SK-N-MC (cell line): ENCODE data around the gene PRXL2A.
"Not testable (repeated sequence)": the region's sequence is repeated elsewhere in the genome, so short reads cannot be mapped to it uniquely, and the experiment has no call there.

Source experiments
- DNase-seq: peaks from one replicate; pipeline ENCODE4 v3.0.0-alpha.2; 2011; ENCODE audit warnings: low read depth, low spot score
- H3K27ac ChIP-seq: fragments of 200-600 bp; sonication (generic); 2 replicates; pipeline ENCODE4 v1.5.1; 2016; ENCODE audit warnings: mixed run types
- H3K36me3 ChIP-seq: fragments of 200-600 bp; sonication (generic); 2 replicates; pipeline ENCODE4 v1.6.1; 2017; ENCODE audit warnings: antibody characterized with exemption, low read length, mixed read lengths; ENCODE audit not compliant: insufficient read depth
- H3K4me3 ChIP-seq: fragments of 200-600 bp; sonication (generic); 2 replicates; pipeline ENCODE4 v1.5.1; 2016
- H3K9ac ChIP-seq: fragments of 200-600 bp; sonication (generic); 2 replicates; pipeline ENCODE4 v1.8.0; 2017; ENCODE audit warnings: mixed run types, mixed read lengths; ENCODE audit not compliant: insufficient read length
- H3K9me3 ChIP-seq: fragments of 200-600 bp; sonication (generic); 2 replicates; pipeline ENCODE4 v1.6.1; 2017; ENCODE audit warnings: low read depth, mild to moderate bottlenecking, antibody characterized with exemption, low read length, moderate library complexity, mixed read lengths
- EZH2 ChIP-seq: fragments of 200-600 bp; sonication (generic); IDR thresholded peaks from one replicate; pipeline ENCODE4 v1.6.1; 2017; ENCODE audit warnings: antibody characterized with exemption
- FOXP2 ChIP-seq: optimal IDR thresholded peaks from 2 replicates; pipeline ENCODE3; 2011; ENCODE audit warnings: mild to moderate bottlenecking, moderate library complexity; ENCODE audit not compliant: insufficient read depth; ENCODE audit errors: extremely low read length, control extremely low read depth
- POLR2AphosphoS5 ChIP-seq: IDR thresholded peaks from 2 replicates; pipeline ENCODE4 v1.6.1; 2012; ENCODE audit warnings: mild to moderate bottlenecking, low read depth, low read length, borderline replicate concordance

The PRXL2A gene, protein sequence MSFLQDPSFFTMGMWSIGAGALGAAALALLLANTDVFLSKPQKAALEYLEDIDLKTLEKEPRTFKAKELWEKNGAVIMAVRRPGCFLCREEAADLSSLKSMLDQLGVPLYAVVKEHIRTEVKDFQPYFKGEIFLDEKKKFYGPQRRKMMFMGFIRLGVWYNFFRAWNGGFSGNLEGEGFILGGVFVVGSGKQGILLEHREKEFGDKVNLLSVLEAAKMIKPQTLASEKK

DNA sequence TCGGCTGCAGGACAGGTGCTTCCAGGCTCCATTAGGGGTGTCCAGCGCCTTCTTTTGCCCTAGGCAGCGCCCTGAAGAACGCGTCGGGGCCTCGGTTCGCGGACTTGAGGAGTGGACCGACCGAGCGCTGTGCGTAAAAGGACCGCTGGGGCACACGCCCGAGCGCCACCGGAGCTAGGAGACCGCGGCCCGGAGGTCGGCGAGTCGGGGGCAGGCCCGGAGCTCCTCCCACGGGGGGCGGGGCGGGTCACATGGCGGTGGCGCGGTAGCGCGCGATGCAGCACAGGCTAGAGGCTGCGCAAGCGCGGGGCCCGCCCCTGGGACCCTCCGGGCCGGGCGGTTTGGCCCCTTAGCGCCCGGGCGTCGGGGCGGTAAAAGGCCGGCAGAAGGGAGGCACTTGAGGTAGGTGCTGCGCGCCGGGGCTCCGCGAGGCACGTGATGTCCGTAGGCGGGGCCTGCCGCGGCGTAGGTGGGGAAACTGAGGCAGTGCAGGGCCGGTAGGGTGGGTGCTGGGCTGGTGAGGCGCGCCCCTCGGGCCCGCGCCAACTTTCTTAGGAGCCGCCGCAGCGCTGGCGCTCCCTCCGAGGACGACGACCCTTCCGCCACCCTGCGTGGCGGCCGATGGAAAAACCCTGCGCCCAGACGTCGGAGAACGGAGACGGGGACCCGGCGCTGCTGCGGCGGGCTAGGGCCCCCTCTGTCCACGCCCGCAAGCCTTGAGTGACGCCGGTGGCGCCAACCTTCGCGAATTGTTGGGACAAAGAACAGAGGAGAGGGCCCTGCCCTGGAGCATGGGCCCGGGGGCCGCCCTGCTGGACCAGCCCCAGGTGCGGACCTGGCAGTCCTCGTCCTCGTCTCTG, at the start of gene PRXL2A:
TSS of gene PRXL2A (plus strand) at position 310 of the 860 bp plus-strand sequence. CDS start 11,917 bp downstream, outside the sequence.
- DNase-seq, result no peak
- Histone ChIP-seq H3K4me3 (peak within 1 kb of the TSS; percentile 81), H3K9me3 (no peaks in the 10 kb centered on the region), H3K9ac (peak within 1 kb of the TSS; percentile 77), H3K36me3 (no peaks in the 10 kb centered on the region), H3K27ac (no peak within 1 kb of the TSS)
- no peak for TF ChIP-seq EZH2
- TF ChIP-seq FOXP2, result no peak
- TF ChIP-seq POLR2AphosphoS5, result peak; percentile 28; the same call in 1 of the 2 replicates

DNA sequence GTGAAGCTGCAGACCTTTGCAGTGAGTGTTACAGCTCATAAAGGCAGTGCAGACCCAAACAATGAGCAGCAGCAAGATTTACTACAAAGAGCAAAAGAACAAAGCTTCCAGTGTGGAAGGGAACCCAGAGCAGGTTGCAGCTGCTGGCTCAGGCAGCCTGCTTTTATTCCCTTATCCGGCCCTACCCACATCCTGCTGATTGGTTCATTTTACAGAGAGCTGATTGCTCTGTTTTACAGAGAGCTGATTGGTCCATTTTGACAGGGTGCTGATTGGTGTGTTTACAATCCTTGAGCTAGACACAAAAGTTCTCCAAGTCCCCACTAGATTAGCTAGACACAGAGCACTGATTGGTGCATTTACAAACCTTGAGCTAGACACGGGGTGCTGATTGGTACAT, 49.4 kb upstream of the PRXL2A start:
- H3K36me3 ChIP-seq, H3K9me3 ChIP-seq, DNase-seq: not testable (repeated sequence)

DNA sequence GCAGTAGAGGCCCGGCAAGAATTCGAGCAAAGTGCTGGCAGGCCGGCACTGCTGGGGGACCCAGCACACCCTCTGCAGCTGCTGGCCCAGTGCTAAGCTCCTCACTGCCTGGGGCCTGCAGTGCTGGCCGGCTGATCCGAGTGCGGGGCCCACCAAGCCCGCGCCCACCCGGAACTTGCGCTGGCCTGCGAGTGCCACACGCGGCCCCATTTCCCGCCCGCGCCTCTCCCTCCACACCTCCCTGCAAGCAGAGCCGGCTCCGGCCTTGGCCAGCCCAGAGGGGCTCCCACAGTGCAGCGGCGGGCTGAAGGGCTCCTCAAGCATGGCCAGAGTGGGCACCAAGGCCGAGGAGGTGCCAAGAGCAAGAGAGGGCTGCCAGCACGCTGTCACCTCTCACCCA, 48.7 kb upstream of the PRXL2A start:
- TF ChIP-seq EZH2 (no peak), FOXP2 (no peak), POLR2AphosphoS5 (no peak)
- no peak overlapping the region for H3K27ac ChIP-seq
- H3K9me3 ChIP-seq, result no peaks in the 10 kb centered on the region
- DNase-seq, result no peak
- H3K9ac ChIP-seq, result no peak overlapping the region
- no peak overlapping the region for H3K4me3 ChIP-seq
- no peaks in the 10 kb centered on the region for H3K36me3 ChIP-seq

More for the DNA sequence above, 49.4 kb upstream of the PRXL2A start:
- H3K9ac ChIP-seq, H3K27ac ChIP-seq, H3K4me3 ChIP-seq: not testable (repeated sequence)

DNA sequence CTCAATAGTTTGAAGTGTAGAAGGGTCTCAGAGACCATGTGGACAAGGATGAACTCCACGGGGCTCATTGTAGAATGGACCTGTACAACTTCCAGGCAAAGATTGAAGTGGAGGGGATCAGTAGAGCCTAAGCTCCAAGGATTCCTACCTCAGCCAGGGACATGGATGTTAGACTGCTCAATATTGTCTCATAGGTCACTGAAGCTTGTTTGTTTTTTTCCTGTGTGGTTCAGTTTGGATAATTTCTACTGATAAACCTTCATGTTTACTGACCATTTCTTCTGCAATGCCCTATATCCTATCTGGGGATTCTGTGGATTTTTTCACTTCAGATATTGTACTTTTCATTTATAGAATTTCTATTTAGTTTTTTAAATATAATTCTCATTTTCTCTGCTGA, 42.8 kb upstream of the PRXL2A start:
- no peak for DNase-seq
- Histone ChIP-seq H3K4me3 (no peak overlapping the region), H3K9ac (no peak overlapping the region), H3K27ac (no peak overlapping the region), H3K36me3 (no peaks in the 10 kb centered on the region), H3K9me3 (no peaks in the 10 kb centered on the region)
- TF ChIP-seq EZH2 (no peak), FOXP2 (no peak), POLR2AphosphoS5 (no peak)

DNA sequence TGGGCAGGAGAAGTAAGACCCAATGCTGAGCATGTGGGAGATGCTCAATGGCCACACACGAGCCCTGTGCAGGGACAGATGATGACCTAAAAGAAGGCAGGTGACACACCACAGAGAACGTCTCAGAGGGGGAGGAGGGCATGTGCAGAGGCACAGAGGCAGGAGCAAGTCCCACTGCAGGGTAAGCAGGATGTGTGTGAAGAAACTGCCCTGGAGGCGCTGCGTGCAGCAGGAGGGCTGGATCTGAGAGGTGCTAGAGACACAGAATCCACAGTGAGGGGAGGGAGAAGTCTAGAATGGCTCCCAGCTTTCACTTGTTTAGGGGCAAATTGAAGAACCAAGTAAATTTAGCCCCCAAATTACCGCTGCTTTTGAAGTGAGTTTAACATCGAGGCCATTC, 36.9 kb upstream of the PRXL2A start:
- Histone ChIP-seq H3K9me3 (no peaks in the 10 kb centered on the region), H3K4me3 (no peak overlapping the region), H3K27ac (no peak overlapping the region), H3K9ac (no peak overlapping the region), H3K36me3 (no peaks in the 10 kb centered on the region)
- no peak for DNase-seq
- TF ChIP-seq EZH2 (no peak), FOXP2 (no peak), POLR2AphosphoS5 (no peak)

DNA sequence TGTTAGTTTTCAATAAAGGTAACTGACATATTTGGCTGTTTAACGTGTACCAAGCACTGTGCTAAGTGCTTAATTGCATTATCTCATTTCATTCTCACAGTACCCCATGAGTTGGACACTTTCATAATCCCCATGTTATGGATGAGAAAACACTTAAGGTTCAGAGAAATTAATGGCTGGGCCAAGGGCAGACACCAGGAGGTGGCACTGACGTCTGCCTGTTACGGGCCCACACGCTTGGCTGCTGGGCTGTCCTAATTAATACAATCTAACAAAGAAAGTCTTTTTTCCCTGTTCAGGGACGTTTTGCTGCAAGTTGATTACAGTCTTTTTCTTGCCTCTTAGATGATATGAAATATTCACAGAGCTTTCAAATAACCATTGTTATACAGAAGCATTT, 35.7 kb upstream of the PRXL2A start:
- DNase-seq, result no peak
- no peak for TF ChIP-seq FOXP2
- no peak for TF ChIP-seq POLR2AphosphoS5
- no peak for TF ChIP-seq EZH2
- no peaks in the 10 kb centered on the region for H3K9me3 ChIP-seq
- no peak overlapping the region for H3K4me3 ChIP-seq
- no peak overlapping the region for H3K9ac ChIP-seq
- H3K27ac ChIP-seq, result no peak overlapping the region
- H3K36me3 ChIP-seq, result no peaks in the 10 kb centered on the region

DNA sequence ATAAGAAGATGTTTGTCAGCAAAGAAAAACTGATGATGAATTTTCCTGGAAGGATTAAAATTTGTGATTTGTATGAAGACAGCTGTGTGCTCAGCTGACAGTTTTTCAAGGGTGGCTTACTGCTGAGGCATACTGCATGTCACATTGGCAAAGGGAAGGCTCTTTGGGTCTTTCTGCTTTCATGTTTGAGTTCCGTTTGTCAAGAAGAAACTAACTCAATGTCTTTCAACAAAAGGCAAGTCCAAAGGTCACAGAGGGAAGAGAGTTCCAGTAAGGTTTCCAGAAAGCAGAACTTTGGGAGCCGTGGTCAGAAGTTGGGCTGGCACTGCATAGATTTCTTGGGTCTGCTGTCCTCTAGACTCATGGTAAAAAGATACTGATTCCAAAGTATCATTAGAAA, 34.8 kb upstream of the PRXL2A start:
- TF ChIP-seq POLR2AphosphoS5 (no peak), EZH2 (no peak), FOXP2 (no peak)
- H3K36me3 ChIP-seq, result no peaks in the 10 kb centered on the region
- no peak overlapping the region for H3K27ac ChIP-seq
- no peak overlapping the region for H3K4me3 ChIP-seq
- H3K9me3 ChIP-seq, result no peaks in the 10 kb centered on the region
- H3K9ac ChIP-seq, result no peak overlapping the region
- no peak for DNase-seq

DNA sequence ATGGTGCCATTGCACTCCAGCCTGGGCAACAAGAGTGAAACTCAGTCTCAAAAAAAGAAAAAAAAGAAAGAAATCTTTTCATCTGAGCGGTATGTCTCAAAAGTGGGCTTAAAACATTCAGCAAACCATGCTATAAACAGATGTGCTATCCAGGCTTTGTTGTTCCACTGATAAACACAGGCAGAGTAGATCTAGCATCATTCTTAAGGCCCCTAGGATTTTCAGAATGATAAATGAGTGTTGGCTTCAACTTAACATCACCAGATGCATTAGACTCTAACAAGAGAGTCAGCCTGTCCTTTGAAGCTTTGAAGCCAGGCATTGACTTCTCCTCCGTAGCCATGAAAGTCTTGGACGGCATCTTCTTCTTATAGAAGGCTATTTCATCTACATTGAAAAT, 28.6 kb upstream of the PRXL2A start:
- TF ChIP-seq EZH2 (no peak), POLR2AphosphoS5 (no peak)
- H3K27ac ChIP-seq, result no peak overlapping the region
- no peak overlapping the region for H3K9ac ChIP-seq
- H3K4me3 ChIP-seq, result no peak overlapping the region
- H3K9me3 ChIP-seq, result no peaks in the 10 kb centered on the region
- H3K36me3 ChIP-seq, result no peaks in the 10 kb centered on the region
- DNase-seq, result no peak

DNA sequence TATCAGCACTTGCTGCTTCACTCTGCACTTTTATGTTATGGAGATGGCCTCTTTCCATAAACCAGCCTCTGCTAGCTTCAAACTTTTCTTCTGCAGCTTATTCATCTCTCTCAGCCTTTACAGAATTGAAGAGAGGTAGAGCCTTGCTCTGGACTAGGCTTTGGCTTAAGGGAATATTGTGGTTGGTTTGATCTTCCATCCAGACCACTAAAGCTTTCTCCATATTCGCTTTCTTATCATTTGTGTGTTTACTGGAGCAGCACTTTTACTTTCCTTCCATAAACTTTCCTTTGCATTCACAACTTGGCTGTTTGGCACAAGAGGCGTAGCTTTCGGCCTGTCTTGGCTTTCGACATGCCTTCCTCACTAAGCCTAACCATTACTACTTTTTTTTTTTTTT, 28.2 kb upstream of the PRXL2A start:
- no peaks in the 10 kb centered on the region for H3K9me3 ChIP-seq
- DNase-seq, result no peak
- TF ChIP-seq EZH2 (no peak), FOXP2 (no peak), POLR2AphosphoS5 (no peak)

More for the DNA sequence above, 28.2 kb upstream of the PRXL2A start:
- no peaks in the 10 kb centered on the region for H3K36me3 ChIP-seq
- no peak overlapping the region for H3K27ac ChIP-seq
- H3K4me3 ChIP-seq, result no peak overlapping the region
- no peak overlapping the region for H3K9ac ChIP-seq
